ENCODE measurements around the gene ACOD1.

DNA sequence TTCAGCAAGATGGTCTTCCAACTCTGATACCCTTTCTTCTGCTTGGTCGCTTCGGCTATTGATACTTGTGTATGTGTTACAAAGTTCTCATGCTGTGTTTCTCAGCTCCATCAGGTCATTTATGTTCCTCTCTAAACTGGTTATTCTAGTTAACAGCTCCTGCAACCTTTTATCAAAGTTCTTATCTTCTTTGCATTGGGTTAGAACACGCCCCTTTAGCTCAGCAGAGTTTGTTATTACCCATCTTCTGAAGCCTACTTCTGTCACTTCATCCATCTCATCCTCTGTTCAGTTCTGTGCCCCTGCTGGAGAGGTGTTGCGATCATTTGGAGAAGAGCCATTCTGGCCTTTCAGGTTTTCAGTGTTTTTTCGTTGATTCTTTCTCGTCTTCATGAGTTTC, 18.7 kb downstream of the ACOD1 start:
- TF ChIP-seq, protein P1, sequence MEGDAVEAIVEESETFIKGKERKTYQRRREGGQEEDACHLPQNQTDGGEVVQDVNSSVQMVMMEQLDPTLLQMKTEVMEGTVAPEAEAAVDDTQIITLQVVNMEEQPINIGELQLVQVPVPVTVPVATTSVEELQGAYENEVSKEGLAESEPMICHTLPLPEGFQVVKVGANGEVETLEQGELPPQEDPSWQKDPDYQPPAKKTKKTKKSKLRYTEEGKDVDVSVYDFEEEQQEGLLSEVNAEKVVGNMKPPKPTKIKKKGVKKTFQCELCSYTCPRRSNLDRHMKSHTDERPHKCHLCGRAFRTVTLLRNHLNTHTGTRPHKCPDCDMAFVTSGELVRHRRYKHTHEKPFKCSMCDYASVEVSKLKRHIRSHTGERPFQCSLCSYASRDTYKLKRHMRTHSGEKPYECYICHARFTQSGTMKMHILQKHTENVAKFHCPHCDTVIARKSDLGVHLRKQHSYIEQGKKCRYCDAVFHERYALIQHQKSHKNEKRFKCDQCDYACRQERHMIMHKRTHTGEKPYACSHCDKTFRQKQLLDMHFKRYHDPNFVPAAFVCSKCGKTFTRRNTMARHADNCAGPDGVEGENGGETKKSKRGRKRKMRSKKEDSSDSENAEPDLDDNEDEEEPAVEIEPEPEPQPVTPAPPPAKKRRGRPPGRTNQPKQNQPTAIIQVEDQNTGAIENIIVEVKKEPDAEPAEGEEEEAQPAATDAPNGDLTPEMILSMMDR (optimal IDR thresholded peaks at IDR 0.05 in 1 of 3, IDR thresholded peaks at IDR 0.05 in 1 of 3, conservative IDR thresholded peaks at IDR 0.05 in 1 of 3; ENCODE audit: extremely low read depth in 1 of 3, insufficient read depth in 2 of 3, low read length in 3 of 3), result no peak
- TF ChIP-seq EZH2 (IDR thresholded peaks at IDR 0.05; ENCODE audit: low read length), result no peak

Measured in keratinocyte (primary cell).